ENCODE measurements around the gene TSPAN5. TPM values are rescaled to one million over a fixed set of nuclear protein-coding genes. Genes with fewer than 3 reads are reported as not detected.

TSPAN5 gene
- total and polyA plus RNA-seq, 8 donors, result 0.23 to 2.6 (median 1.2) TPM

DNA sequence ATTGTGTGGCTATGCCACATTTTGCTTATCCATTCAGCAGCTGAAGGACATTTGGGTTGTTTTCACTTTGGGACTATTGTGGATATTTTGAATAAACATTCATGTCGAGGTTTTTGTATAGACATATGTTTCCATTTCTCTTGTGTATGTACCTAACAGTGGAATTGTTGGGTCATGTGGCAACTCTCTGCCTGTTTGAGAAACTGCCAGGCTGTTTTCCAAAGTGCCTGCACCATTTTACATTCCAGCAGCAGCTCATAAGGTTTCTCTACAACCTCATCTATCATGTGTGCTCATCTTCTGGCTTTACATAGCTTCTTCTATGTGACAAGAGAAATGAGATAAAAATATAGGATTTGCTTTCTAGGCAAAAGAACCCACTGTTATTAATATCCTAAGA lies 29.5 kb upstream of the TSPAN5 start:
- ATAC-seq (no peak), FAIRE-seq (no peak), DNase-seq (no peak)
- Histone ChIP-seq H3K36me3 (no peaks in the 10 kb centered on the region), H3K4me1 (no peaks in the 10 kb centered on the region), H3K27ac (no peak overlapping the region), H3K9me3 (no peaks in the 10 kb centered on the region), H3K4me3 (no peak overlapping the region), H3K27me3 (no peaks in the 10 kb centered on the region)
- TF ChIP-seq, protein P1, sequence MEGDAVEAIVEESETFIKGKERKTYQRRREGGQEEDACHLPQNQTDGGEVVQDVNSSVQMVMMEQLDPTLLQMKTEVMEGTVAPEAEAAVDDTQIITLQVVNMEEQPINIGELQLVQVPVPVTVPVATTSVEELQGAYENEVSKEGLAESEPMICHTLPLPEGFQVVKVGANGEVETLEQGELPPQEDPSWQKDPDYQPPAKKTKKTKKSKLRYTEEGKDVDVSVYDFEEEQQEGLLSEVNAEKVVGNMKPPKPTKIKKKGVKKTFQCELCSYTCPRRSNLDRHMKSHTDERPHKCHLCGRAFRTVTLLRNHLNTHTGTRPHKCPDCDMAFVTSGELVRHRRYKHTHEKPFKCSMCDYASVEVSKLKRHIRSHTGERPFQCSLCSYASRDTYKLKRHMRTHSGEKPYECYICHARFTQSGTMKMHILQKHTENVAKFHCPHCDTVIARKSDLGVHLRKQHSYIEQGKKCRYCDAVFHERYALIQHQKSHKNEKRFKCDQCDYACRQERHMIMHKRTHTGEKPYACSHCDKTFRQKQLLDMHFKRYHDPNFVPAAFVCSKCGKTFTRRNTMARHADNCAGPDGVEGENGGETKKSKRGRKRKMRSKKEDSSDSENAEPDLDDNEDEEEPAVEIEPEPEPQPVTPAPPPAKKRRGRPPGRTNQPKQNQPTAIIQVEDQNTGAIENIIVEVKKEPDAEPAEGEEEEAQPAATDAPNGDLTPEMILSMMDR (IDR thresholded peaks at IDR 0.05), result no peak
- WGBS, 2 donors, result 63 to 65% methylated on average over 1 of the region's 1 CpG
- intact Hi-C loops (cut with DNase I), result no loop called here

DNA sequence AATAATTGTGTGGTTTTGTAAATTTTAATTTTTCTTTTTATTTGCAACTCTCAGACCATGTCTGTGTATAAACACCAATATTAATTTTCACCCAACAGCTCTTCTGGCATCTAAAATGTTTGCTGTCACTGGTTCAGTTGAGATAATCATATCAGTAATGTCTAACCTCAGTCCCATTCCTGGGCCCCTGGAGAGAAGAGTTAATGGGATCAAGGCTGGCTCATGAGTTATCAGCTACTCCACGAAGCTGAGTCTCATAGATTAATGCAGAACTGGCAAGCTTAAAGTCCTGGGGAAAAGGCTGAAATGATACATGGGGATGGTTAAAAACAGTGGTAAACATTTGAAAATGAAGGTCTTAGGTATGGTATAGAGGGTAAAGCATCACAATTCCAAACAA lies 28.4 kb upstream of the TSPAN5 start:
- FAIRE-seq, result no peak
- ATAC-seq, result no peak
- intact Hi-C loops (cut with DNase I), result no loop called here

DNA sequence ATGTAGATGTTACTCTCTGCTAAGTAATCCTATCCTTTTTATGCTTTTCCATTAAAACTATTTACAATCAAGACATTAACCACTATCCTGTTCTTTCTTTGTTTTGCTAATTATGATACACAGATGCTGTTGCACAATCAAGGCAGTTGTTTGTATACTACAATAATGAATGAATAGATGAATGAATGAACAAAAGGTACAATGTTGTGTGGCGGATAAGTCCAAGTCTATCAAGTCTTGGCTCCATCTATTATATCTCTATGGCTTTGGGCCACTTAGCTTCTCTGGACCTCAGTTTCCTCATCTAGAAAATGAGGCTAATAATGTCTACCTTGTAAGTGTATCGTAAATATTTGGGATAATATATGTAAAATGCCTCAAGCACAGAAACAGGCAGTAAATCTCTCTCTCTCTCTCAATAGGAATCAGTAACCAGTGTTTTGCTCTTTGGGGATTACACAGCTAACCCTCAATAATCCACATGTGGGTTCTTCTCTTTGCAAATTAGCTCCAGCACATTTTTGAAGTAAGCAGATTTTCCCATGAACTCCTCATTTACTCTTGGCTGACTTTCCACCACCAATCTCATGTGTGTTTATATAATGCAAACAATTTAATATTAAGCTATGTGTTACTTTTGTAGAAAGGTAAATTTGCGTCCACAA lies 27.8 kb upstream of the TSPAN5 start:
- DNase-seq, result no peak
- intact Hi-C loops (cut with DNase I), result no loop called here
- Histone ChIP-seq H3K4me3 (no peak overlapping the region), H3K27ac (no peak overlapping the region), H3K36me3 (no peaks in the 10 kb centered on the region), H3K27me3 (no peaks in the 10 kb centered on the region), H3K9me3 (no peaks in the 10 kb centered on the region), H3K4me1 (no peaks in the 10 kb centered on the region)
- no peak for FAIRE-seq
- no peak for ATAC-seq
- TF ChIP-seq, protein P1 (IDR thresholded peaks at IDR 0.05), result no peak
- WGBS, 2 donors, result 84 to 93% methylated on average over 3 of the region's 3 CpGs

More for the DNA sequence above, 28.4 kb upstream of the TSPAN5 start:
- Histone ChIP-seq H3K27ac (no peak overlapping the region), H3K9me3 (no peaks in the 10 kb centered on the region), H3K27me3 (no peaks in the 10 kb centered on the region), H3K36me3 (no peaks in the 10 kb centered on the region), H3K4me1 (no peaks in the 10 kb centered on the region), H3K4me3 (no peak overlapping the region)
- 9 to 21% methylated on average over 1 of the region's 1 CpG for whole genome bisulfite sequencing, 2 donors
- no peak for DNase-seq
- TF ChIP-seq, protein P1 (IDR thresholded peaks at IDR 0.05), result no peak

DNA sequence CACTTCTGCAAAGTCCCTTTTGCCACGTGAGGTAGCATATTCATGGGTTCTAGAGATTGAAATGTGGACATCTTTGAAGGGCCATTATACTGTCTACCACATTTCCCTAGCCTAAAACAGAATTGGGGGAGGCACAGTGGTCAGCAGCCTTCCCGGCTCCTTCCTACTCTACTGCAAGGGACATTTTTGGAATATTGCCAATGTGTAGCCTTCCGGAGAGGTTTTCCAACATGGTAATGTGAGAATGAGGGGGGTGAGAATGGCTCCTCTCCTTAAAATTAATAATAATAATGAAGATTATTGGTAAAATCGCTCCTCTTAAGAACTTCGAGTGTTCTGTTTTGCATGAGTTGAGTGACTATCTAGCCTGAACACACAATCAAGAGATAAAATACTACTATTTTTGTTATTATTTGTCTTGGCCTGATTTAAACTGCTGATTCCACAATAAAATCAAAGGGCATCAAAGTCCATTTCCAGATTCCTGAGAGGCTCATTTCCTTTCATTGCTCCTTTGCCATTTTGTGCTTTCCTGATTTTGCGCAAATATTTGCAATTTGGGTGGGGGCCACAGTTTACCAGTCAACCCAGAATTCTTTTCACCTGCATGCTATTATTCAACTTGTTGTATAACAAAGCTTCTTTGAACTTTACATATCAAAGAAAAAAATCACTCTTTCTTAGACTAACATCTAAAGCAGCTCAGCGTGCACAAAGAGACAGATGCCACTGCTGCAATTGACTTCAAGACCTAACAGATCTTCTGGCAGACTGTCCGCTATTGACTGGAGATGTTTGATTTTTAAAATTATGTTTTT lies 27.0 kb upstream of the TSPAN5 start:
- TF ChIP-seq, protein P1 (IDR thresholded peaks at IDR 0.05), result no peak
- Histone ChIP-seq H3K4me1 (no peaks in the 10 kb centered on the region), H3K9me3 (no peaks in the 10 kb centered on the region), H3K36me3 (no peaks in the 10 kb centered on the region), H3K27ac (no peak overlapping the region), H3K27me3 (no peaks in the 10 kb centered on the region), H3K4me3 (no peak overlapping the region)
- FAIRE-seq (no peak), ATAC-seq (no peak), DNase-seq (no peak)
- intact Hi-C loops (cut with DNase I), result no loop called here
- WGBS, 2 donors, result 56 to 62% methylated on average over 8 of the region's 8 CpGs

DNA sequence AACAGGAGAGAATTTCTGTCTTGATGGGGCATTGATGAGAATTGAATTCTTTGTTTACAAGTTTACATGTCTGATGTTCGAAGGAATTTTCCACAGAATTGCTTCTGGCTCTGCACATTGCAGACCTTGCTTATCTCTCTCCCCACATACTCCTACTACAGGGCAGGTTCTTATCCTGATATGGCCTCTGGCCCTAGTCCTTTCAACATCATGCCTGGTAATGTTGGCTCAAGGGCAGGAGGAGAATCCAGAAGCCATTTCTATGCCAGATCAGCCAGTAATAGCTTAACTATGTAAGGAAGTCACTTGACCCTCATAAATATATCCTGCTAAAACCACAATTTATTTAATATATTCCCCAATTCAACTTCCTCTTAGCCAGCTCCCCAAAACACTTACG lies 24.3 kb upstream of the TSPAN5 start:
- H3K4me1 ChIP-seq, result no peaks in the 10 kb centered on the region
- FAIRE-seq, result no peak
- no peak for ATAC-seq
- no peak overlapping the region for H3K27ac ChIP-seq
- no peaks in the 10 kb centered on the region for H3K36me3 ChIP-seq
- H3K9me3 ChIP-seq, result no peaks in the 10 kb centered on the region
- no peak for DNase-seq
- TF ChIP-seq, protein P1 (IDR thresholded peaks at IDR 0.05), result no peak
- H3K27me3 ChIP-seq, result no peaks in the 10 kb centered on the region
- intact Hi-C loops (cut with DNase I), result no loop called here
- WGBS, 2 donors, result 75 to 88% methylated on average over 2 of the region's 2 CpGs
- H3K4me3 ChIP-seq, result no peak overlapping the region

All from pancreas (tissue), 10 donors.